ENCODE measurements around the gene VTI1A.

DNA sequence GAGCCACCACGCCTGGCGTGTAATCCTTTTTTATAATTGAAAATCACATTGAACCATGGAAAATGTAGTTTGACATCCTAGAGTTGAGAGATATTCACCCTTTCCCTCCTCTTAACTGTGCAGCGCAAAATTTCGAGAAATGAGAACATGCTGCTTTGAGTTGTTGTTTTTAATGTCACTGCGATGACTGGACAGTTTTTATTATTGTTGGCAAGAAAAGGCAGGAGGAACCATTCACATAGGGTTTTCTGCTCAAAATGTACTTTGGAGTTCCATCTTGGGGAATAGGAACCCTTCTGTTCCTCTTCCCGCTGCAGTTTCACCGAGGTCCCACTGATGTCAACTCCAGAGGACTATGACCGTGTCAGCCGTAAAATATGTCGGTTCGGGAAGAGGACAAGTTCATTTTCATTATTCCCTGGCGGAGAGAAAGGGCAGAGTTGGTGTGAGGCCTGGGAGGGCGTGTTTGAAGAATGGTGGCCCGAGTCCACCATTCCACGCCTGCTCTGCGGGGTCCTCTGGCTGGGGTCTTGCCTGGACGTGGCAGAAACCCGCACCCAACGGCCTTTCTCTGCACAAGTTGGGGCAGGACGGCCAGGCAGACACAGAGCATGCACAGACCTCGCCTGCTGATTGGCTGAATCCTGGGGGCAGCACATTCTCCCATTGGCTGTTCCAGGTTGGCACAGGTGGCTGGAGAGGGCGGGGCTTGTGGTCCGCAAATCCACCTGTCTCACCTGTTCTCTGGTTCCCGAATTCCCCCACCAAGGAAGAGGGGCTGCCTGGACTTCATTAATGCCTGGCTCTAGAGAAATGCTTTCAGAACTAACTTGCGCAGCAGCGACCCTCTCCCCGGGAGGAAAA, 397.9 kb downstream of the VTI1A start:
- TF ChIP-seq POLR2A (IDR thresholded peaks at IDR 0.05; ENCODE audit: low read length) (no peak), GATA1 (IDR thresholded peaks at IDR 0.05; ENCODE audit: low read depth, low read length) (no peak)

Measured in erythroblast (primary cell).